Stimulated activated naive CD8-positive, alpha-beta T cell treated with anti-CD3 and anti-CD28 coated beads, Interleukin-15, Interleukin-2, amounts not matched to agents 100 ng/mL and 50 ng/mL, for 24 hours (primary cell): ENCODE data around the gene SMOC2.
"Not testable (repeated sequence)": the region's sequence is repeated elsewhere in the genome, so short reads cannot be mapped to it uniquely, and the experiment has no call there.

Experiments
- H3K27ac Mint-ChIP-seq: one replicate; pipeline ENCODE4 v1.8.0; 2021; ENCODE audit warnings: mild to moderate bottlenecking, mixed read lengths
- H3K27me3 Mint-ChIP-seq: one replicate; pipeline ENCODE4 v1.8.0; 2021; ENCODE audit warnings: mixed read lengths
- H3K36me3 Mint-ChIP-seq: one replicate; pipeline ENCODE4 v1.8.0; 2021; ENCODE audit warnings: low read depth, mixed read lengths
- H3K4me1 Mint-ChIP-seq: one replicate; pipeline ENCODE4 v1.8.0; 2021; ENCODE audit warnings: low read depth, mixed read lengths
- H3K4me3 Mint-ChIP-seq: one replicate; pipeline ENCODE4 v1.8.0; 2021; ENCODE audit warnings: mild to moderate bottlenecking, mixed read lengths
- H3K9me3 Mint-ChIP-seq: one replicate; pipeline ENCODE4 v1.8.0; 2021; ENCODE audit warnings: mixed read lengths

The SMOC2 gene

GRCh38 chr6:168525926-168526630, 85.1 kb downstream of the SMOC2 start:
- H3K27me3 Mint-ChIP-seq = peaks cover 3% of the 10 kb centered on the region
- H3K9me3 Mint-ChIP-seq = peaks cover 4% of the 10 kb centered on the region
- H3K36me3 Mint-ChIP-seq = no peaks in the 10 kb centered on the region
- H3K27ac Mint-ChIP-seq = no peak overlapping the region
- no peaks in the 10 kb centered on the region for H3K4me1 Mint-ChIP-seq
- no peak overlapping the region for H3K4me3 Mint-ChIP-seq

- Mint-ChIP-seq H3K27me3 (peaks cover 3% of the 10 kb centered on the region), H3K36me3 (no peaks in the 10 kb centered on the region)
Observed at GRCh38 chr6:168526841-168527281, 85.9 kb downstream of the SMOC2 start.

DNA sequence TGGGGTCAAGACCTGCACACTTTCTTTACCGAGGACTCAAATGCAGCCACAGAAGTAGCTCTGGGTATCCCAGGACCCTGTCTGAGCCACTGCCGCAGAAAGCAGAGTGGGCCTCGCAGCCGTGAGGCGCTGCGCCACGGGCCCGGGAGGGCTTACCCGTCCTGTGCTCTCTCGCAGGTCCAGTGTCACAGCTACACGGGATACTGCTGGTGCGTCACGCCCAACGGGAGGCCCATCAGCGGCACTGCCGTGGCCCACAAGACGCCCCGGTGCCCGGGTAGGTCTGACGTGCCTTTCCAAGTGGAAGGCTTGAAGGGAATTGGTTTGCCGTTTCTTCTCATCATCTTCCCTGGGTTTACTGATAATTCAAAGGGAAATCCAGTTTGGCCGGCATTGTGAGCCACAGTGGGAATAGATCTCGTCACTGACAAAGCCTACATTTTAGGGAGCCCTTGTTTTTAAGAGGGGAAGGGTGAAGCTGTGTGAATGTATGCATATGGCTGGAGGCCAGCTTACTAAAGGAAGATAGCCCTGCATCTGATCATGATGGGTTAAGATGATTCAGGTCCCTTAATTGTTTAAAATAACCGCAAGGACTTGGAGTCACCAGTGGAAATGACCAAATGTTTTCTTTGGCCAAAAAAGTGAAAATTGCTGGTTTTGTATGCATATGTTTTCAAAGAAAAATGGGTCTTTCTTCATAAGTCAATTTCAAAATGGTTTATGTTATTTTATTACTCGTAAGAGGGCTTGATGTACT, 86.6 kb downstream of the SMOC2 start:
- H3K27ac Mint-ChIP-seq = no peak overlapping the region
- H3K4me3 Mint-ChIP-seq = no peak overlapping the region
- peaks cover 2% of the 10 kb centered on the region for H3K27me3 Mint-ChIP-seq
- peaks cover under 1% of the 10 kb centered on the region for H3K9me3 Mint-ChIP-seq
- H3K36me3 Mint-ChIP-seq = no peaks in the 10 kb centered on the region
- no peaks in the 10 kb centered on the region for H3K4me1 Mint-ChIP-seq

More at GRCh38 chr6:168526841-168527281, 85.9 kb downstream of the SMOC2 start:
- Mint-ChIP-seq H3K27ac (no peak overlapping the region), H3K4me3 (no peak overlapping the region), H3K4me1 (no peaks in the 10 kb centered on the region), H3K9me3 (peaks cover 4% of the 10 kb centered on the region)

- Mint-ChIP-seq H3K4me3 (no peak overlapping the region), H3K27me3 (no peaks in the 10 kb centered on the region), H3K4me1 (no peaks in the 10 kb centered on the region), H3K27ac (no peak overlapping the region), H3K36me3 (no peaks in the 10 kb centered on the region), H3K9me3 (no peaks in the 10 kb centered on the region)
Observed at GRCh38 chr6:168528474-168529095, 87.6 kb downstream of the SMOC2 start.

- Mint-ChIP-seq H3K4me3 (no peak overlapping the region), H3K9me3 (no peaks in the 10 kb centered on the region), H3K27ac (no peak overlapping the region), H3K36me3 (no peaks in the 10 kb centered on the region), H3K27me3 (no peaks in the 10 kb centered on the region), H3K4me1 (no peaks in the 10 kb centered on the region)
Observed at GRCh38 chr6:168529214-168529613, 88.2 kb downstream of the SMOC2 start.

DNA sequence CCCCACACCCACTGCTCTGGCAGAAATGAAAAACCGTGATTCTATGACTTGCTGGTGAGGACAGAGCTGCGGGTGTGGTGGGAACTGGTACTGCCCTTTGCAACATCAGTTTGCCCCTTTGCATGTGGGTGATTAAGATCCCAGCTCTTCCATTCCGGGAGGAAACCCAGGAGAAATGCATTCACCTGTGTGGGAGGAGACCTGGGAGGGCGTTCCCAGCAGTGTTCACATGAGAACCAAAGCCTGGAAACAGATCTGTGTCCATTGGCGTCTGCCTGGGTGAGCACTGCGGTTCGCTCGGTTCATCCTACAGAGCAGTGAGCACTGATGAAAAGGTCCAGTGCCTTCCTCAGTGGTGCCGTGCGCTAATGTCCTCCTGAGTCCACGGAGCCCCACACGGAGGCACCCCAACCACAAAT, 89.7 kb downstream of the SMOC2 start:
- no peak overlapping the region for H3K4me3 Mint-ChIP-seq
- H3K4me1 Mint-ChIP-seq = no peaks in the 10 kb centered on the region
- H3K36me3 Mint-ChIP-seq = no peaks in the 10 kb centered on the region
- H3K27ac Mint-ChIP-seq = no peak overlapping the region
- no peaks in the 10 kb centered on the region for H3K9me3 Mint-ChIP-seq
- no peaks in the 10 kb centered on the region for H3K27me3 Mint-ChIP-seq

DNA sequence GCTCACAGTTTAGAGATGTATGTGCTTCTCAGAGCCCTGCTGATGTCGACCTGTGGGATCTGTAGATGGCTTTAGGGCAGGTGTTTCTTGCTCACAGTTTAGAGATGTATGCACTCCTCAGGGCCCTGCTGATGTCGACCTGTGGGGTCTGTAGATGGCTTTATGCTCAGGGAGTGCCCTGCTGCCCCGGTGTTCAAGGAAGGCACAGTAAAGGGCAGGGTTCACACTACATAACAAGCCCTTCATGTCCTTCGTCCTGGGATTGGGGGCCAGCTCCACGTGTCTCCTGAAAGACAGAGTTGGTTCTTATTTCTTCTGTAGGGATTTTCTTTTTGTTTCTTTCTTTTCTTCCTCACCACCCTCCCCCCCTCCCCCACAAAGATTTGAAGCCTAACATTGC, 91.1 kb downstream of the SMOC2 start:
- H3K4me3 Mint-ChIP-seq = no peak overlapping the region
- no peaks in the 10 kb centered on the region for H3K36me3 Mint-ChIP-seq
- no peaks in the 10 kb centered on the region for H3K4me1 Mint-ChIP-seq
- H3K27me3 Mint-ChIP-seq = no peaks in the 10 kb centered on the region
- no peak overlapping the region for H3K27ac Mint-ChIP-seq
- no peaks in the 10 kb centered on the region for H3K9me3 Mint-ChIP-seq

DNA sequence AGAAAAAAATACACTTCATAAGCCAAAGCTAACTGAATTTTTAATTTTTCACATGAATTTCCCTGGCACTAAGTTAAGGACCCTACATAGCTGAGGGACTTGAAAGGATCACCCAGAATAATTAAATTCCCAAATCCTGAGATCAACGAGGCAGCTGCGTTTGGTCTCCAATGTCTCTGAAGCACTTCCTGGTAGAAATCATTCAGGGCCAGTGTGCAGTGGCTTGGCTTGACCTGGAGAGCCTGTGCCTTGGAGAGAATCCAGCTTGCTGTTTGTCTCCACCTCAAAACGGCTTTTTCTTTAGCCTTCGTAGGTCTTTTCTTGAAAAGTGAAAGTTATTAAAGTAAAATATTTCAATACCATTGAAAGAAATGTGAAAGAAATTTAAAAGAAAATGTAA, 92.4 kb downstream of the SMOC2 start:
- H3K27me3 Mint-ChIP-seq = no peaks in the 10 kb centered on the region
- no peaks in the 10 kb centered on the region for H3K36me3 Mint-ChIP-seq
- H3K4me3 Mint-ChIP-seq = no peak overlapping the region
- no peak overlapping the region for H3K27ac Mint-ChIP-seq
- no peaks in the 10 kb centered on the region for H3K9me3 Mint-ChIP-seq
- H3K4me1 Mint-ChIP-seq = no peaks in the 10 kb centered on the region

DNA sequence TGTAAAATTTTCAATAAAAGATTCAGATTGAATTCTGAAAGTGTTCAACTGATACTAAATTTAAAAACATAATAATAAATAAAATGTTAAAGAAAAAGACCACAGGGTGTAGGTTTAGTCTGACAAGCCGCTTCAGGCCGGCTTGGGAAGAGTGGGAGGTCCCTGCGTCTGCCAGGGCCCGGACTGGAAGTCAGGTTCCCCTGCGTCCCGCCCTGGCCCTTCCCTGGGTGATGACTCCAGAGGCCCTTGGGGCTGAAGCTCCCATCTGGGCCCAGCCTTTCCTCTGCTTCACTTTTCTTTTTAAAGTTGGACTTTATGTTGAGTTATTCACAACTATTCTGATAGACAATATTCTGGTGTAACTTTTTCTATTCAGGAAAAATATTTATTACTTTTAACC, 93.3 kb downstream of the SMOC2 start:
- H3K36me3 Mint-ChIP-seq = no peaks in the 10 kb centered on the region
- H3K9me3 Mint-ChIP-seq = no peaks in the 10 kb centered on the region
- no peak overlapping the region for H3K27ac Mint-ChIP-seq
- H3K4me3 Mint-ChIP-seq = no peak overlapping the region
- H3K4me1 Mint-ChIP-seq = no peaks in the 10 kb centered on the region
- no peaks in the 10 kb centered on the region for H3K27me3 Mint-ChIP-seq

DNA sequence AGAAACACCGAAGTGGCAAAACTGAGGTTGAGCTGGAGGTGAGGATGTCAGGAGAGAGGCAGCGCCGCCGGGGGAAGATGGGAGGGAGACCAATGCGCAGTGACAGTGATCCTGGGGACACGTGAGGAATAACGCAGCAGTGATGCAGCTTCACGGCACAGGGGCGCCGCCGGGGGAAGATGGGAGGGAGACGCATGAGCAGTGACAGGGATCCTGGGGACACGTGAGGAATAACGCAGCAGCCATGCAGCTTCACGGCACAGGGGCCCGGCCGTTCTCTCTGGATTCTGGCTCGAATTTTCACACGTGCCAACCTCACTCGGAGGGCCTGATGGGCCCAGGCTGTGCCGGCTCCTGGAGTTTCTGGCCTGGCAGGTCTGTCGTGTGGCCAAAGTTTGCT, 94.7 kb downstream of the SMOC2 start:
- no peaks in the 10 kb centered on the region for H3K27me3 Mint-ChIP-seq
- no peak overlapping the region for H3K27ac Mint-ChIP-seq
- H3K9me3 Mint-ChIP-seq = no peaks in the 10 kb centered on the region
- H3K4me1 Mint-ChIP-seq = no peaks in the 10 kb centered on the region
- no peak overlapping the region for H3K4me3 Mint-ChIP-seq
- no peaks in the 10 kb centered on the region for H3K36me3 Mint-ChIP-seq

GRCh38 chr6:168536196-168536595, 95.2 kb downstream of the SMOC2 start:
- Mint-ChIP-seq H3K27me3 (no peaks in the 10 kb centered on the region), H3K4me1 (no peaks in the 10 kb centered on the region), H3K36me3 (no peaks in the 10 kb centered on the region), H3K9me3 (no peaks in the 10 kb centered on the region), H3K27ac (no peak overlapping the region), H3K4me3 (no peak overlapping the region)

DNA sequence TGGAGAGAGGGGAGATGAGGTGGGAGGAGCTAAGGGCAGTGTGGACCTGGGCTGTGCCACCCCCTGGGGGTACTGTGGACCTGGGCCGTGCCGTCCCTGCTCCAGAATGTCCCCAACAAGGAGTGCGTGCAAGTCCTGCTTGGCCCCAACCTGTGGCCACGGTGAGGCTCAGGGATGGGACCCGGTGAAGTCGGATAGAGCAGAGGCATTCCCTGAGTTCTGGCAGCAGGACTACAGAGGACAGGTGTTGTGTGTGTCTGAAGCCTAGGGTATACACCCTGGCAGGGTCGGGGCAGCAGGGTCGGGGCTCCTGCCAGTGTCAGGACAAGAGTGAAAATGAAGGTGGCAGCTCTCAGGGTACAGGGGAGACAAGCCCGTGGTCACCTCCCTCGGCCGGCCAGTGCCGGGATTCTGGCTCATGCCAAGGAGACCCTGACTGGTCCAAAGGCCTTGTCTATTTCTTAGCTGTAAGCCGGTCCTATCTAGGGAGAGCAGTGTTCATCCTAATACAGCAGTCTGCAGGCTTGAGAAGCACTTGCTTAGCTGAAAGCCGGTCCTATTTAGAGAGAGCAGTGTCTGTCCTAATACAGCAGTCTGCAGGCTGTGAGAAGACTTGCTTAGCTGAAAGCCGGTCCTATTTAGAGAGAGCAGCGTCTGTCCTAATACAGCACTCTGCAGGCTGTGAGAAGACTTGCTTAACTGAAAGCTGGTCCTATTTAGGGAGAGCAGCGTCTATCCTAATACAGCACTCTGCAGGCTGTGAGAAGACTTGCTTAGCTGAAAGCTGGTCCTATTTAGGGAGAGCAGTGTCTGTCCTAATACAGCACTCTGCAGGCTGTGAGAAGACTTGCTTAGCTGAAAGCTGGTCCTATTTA, 95.9 kb downstream of the SMOC2 start:
- H3K9me3 Mint-ChIP-seq = no peaks in the 10 kb centered on the region
- H3K27ac Mint-ChIP-seq = no peak overlapping the region

GRCh38 chr6:168537540-168537884, 96.5 kb downstream of the SMOC2 start:
- Mint-ChIP-seq H3K36me3 (no peaks in the 10 kb centered on the region), H3K27me3 (no peaks in the 10 kb centered on the region), H3K9me3 (no peaks in the 10 kb centered on the region), H3K4me3 (no peak overlapping the region), H3K27ac (no peak overlapping the region), H3K4me1 (no peaks in the 10 kb centered on the region)

More for the DNA sequence above, 95.9 kb downstream of the SMOC2 start:
- Mint-ChIP-seq H3K27me3 (no peaks in the 10 kb centered on the region), H3K4me3 (no peak overlapping the region), H3K4me1 (no peaks in the 10 kb centered on the region), H3K36me3 (no peaks in the 10 kb centered on the region)

DNA sequence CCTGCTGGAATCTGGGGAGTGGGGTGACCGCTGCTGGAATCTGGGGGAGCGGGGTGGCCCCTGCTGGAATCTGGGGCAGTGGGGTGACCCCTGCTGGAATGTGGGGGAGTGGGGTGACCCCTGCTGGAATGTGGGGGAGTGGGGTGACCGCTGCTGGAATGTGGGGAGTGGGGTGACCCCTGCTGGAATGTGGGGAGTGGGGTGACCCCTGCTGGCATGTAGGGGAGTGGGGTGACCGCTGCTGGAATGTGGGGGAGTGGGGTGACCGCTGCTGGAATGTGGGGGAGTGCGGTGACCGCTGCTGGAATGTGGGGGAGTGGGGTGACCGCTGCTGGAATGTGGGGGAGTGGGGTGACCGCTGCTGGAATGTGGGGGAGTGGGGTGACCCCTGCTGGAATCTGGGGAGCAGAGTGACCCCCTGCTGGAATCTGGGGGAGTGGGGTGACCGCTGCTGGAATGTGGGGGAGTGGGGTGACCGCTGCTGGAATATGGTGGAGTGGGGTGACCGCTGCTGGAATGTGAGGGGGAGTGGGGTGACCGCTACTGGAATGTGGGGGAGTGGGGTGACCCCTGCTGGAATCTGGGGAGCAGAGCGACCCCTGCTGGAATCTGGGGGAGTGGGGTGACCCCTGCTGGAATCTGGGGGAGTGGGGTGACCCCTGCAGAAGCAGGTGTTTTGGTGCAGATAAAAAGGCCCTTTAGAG, 97.4 kb downstream of the SMOC2 start:
- not testable (repeated sequence) for H3K27ac Mint-ChIP-seq, H3K27me3 Mint-ChIP-seq, H3K36me3 Mint-ChIP-seq, H3K9me3 Mint-ChIP-seq, H3K4me1 Mint-ChIP-seq, H3K4me3 Mint-ChIP-seq
